Measurements from ENCODE around the gene DCPS. TPM values are rescaled to one million over a fixed set of nuclear protein-coding genes. Genes with fewer than 3 reads are reported as not detected.

Gene DCPS
- total and polyA plus RNA-seq, 7 donors, result 7.6 to 30.0 (median 9.7) TPM

- Histone ChIP-seq H3K4me1 (no peaks in the 10 kb centered on the region), H3K27ac (peak overlapping the region in 2 of 4 donors; percentile 3 to 25)
Measured at GRCh38 chr11:126290887-126291286, 13.0 kb upstream of the DCPS start.

GRCh38 chr11:126293726-126294125 lies 10.1 kb upstream of the DCPS start:
- TF ChIP-seq, protein P1, sequence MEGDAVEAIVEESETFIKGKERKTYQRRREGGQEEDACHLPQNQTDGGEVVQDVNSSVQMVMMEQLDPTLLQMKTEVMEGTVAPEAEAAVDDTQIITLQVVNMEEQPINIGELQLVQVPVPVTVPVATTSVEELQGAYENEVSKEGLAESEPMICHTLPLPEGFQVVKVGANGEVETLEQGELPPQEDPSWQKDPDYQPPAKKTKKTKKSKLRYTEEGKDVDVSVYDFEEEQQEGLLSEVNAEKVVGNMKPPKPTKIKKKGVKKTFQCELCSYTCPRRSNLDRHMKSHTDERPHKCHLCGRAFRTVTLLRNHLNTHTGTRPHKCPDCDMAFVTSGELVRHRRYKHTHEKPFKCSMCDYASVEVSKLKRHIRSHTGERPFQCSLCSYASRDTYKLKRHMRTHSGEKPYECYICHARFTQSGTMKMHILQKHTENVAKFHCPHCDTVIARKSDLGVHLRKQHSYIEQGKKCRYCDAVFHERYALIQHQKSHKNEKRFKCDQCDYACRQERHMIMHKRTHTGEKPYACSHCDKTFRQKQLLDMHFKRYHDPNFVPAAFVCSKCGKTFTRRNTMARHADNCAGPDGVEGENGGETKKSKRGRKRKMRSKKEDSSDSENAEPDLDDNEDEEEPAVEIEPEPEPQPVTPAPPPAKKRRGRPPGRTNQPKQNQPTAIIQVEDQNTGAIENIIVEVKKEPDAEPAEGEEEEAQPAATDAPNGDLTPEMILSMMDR (IDR thresholded peaks at IDR 0.05), result no peak
- TF ChIP-seq POLR2A (IDR thresholded peaks at IDR 0.05) (no peak), EP300 (IDR thresholded peaks at IDR 0.05) (no peak), POLR2AphosphoS5 (IDR thresholded peaks at IDR 0.05) (no peak)
- WGBS, 2 donors, result 83 to 86% methylated on average over 5 of the region's 5 CpGs
- Histone ChIP-seq H3K27ac (no peak overlapping the region), H3K36me3 (peaks cover 16 to 79% (median 27%) of the 10 kb centered on the region in 4 donors), H3K9me3 (no peaks in the 10 kb centered on the region), H3K4me3 (no peak overlapping the region), H3K4me1 (no peaks in the 10 kb centered on the region), H3K27me3 (no peaks in the 10 kb centered on the region)
- intact Hi-C loops (cut with DNase I), result no loop called here
- no peak for DNase-seq

More at GRCh38 chr11:126290887-126291286, 13.0 kb upstream of the DCPS start:
- no peaks in the 10 kb centered on the region for H3K9me3 ChIP-seq
- intact Hi-C loops (cut with DNase I), result no loop called here
- WGBS, 2 donors, result 90 to 93% methylated on average over 12 of the region's 12 CpGs
- DNase-seq, result no peak
- no peak for TF ChIP-seq POLR2A (IDR thresholded peaks at IDR 0.05)
- no peak for TF ChIP-seq POLR2AphosphoS5 (IDR thresholded peaks at IDR 0.05)
- TF ChIP-seq, protein P1 (IDR thresholded peaks at IDR 0.05), result no peak
- TF ChIP-seq EP300 (IDR thresholded peaks at IDR 0.05), result no peak
- H3K27me3 ChIP-seq, result no peaks in the 10 kb centered on the region
- no peak overlapping the region for H3K4me3 ChIP-seq
- H3K36me3 ChIP-seq, result peaks cover 16 to 85% (median 28%) of the 10 kb centered on the region in 4 donors

GRCh38 chr11:126297004-126297403 lies 6.9 kb upstream of the DCPS start:
- intact Hi-C loops (cut with DNase I), result no loop called here
- DNase-seq, result no peak
- Histone ChIP-seq H3K36me3 (peaks cover 15 to 63% (median 16%) of the 10 kb centered on the region in 4 donors), H3K27ac (no peak overlapping the region), H3K9me3 (no peaks in the 10 kb centered on the region), H3K4me3 (no peak overlapping the region), H3K4me1 (no peaks in the 10 kb centered on the region), H3K27me3 (no peaks in the 10 kb centered on the region)
- no peak for TF ChIP-seq POLR2AphosphoS5 (IDR thresholded peaks at IDR 0.05)
- TF ChIP-seq EP300 (IDR thresholded peaks at IDR 0.05), result no peak
- TF ChIP-seq POLR2A (IDR thresholded peaks at IDR 0.05), result no peak
- TF ChIP-seq, protein P1 (IDR thresholded peaks at IDR 0.05), result no peak
- 57 to 78% methylated on average over 2 of the region's 2 CpGs for WGBS, 2 donors

- Histone ChIP-seq H3K27ac (peak overlapping the region; percentile 87 to 92 (median 88)), H3K27me3 (no peaks in the 10 kb centered on the region), H3K36me3 (peaks cover 0 to 9% (median 0%) of the 10 kb centered on the region in 4 donors), H3K9me3 (no peaks in the 10 kb centered on the region), H3K4me3 (peak overlapping the region; percentile 50 to 57 (median 55)), H3K4me1 (peaks cover 0 to 14% (median 11%) of the 10 kb centered on the region in 4 donors)
- no peak for TF ChIP-seq EP300 (IDR thresholded peaks at IDR 0.05)
- TF ChIP-seq POLR2A (IDR thresholded peaks at IDR 0.05), result no peak
- no peak for TF ChIP-seq POLR2AphosphoS5 (IDR thresholded peaks at IDR 0.05)
- TF ChIP-seq, protein P1 (IDR thresholded peaks at IDR 0.05), result no peak
- WGBS, 2 donors, result 65 to 69% methylated on average over 12 of the region's 12 CpGs
- peak; percentile 52 for DNase-seq
- intact Hi-C loops (cut with DNase I), result no loop called here
Measured at GRCh38 chr11:126304457-126305075, 706 bp downstream of the DCPS start.

All from sigmoid colon (tissue), 7 donors.